Hypothalamus (tissue), 51 donors: ENCODE results near the gene GINM1.

ENCODE experiments used
- DNase-seq, 51 donors: peaks; one replicate each; lab custom pipeline; 2025; lab: John Stamatoyannopoulos, UW

The GINM1 gene

DNA sequence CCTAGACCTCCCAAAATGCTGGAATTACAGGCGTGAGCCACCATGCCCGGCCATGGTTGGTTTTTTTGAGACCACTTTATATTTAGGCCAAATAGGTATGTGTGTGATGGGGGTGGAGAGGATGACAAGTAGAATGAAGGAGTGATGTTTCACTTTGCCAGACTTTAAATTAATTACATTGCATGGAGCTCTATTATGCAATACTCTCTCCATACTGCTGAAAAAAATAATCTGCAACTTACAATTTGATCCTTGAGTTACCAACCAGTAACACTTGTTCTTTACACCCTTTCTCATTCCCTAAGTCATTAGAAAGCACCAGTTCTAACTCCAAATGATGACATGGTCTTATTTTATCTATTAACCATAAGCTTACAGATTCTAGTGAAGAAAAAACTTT is 26.8 kb downstream of the GINM1 start:
- DNase-seq = no peak

DNA sequence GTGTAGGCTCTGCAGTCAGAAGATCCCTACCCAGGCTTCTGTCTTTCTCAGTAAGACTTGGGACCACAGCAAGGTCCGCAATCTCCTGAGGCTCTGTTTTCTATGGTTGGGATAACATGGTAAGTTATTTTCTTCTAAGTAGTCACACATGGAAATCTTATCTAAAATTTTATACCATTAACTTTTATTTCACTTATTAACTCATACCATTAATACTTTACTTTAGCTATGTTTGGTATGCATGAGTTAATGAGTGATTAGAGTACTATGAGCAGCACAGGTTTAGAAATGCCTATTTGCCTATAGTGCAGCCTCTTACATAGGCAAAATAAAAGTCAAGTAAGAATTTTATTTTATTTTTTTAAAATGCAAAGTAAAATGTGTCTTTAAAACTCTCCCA is 27.2 kb downstream of the GINM1 start:
- no peak for DNase-seq

DNA sequence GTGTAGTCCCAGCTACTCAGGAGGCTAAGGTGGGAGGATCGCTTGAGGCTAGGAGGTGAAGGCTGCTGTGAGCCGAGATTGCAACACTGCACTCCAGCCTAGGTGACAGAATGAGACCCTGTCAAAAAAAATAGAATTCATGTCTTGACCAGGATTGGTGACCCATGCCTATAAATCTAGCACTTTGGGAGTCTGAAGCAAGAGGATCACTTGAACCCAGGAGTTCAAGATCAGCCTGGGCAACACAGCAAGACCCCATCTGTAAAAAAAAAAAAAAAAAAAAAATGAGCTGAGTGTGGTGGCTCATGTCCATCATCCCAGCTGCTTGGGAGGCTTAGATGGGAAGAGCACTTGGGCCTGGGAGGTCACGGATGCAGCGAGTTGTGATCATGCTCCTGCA is 34.3 kb downstream of the GINM1 start:
- no peak for DNase-seq

DNA sequence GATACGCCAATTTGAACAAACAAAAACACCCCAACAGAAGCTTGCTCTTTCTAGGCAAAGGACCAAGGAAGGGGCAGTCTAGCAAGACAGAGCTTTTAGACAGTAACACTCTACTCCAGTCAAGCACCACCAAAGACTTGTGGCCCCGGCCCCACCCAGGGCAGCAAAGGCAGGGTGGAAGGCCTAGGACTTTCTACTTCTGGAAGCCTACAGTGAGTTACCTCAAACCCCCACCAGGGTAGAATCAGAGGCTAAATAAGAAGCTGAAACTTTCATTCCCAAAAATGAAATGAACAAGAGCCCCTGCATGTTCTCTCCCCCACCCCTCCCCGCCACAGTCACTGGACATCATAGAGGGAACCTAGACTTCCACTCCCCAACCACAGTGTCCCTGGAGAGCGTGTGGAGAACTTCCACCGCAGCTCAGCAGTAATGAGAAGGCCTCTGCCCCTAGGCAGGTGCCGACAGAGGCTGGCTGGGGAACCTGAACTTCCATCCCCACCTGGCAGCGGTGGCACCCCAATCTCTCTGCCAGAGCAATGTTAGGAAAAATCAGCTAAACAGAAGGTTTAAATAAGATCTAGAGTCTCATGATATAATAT is 42.3 kb downstream of the GINM1 start:
- DNase-seq = no peak

DNA sequence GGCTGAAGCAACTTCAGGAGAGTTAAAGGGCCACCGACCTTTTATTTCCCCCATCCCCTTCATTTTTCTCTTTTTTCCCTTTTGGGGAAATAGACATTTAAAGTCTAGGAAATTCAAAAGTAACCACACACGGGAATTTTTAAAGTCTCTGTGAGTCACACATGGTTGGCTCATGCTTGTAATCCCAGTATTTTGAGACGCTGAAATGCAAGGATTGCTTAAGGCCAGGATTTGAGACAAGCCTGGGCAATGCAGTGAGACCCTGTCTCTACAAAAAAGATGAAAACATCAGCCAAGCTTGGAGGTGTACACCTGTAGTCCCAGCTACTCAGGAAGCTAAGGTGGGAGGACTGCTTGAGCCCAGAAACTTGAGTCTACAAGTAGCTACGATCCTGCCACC is 48.2 kb downstream of the GINM1 start:
- DNase-seq = no peak

DNA sequence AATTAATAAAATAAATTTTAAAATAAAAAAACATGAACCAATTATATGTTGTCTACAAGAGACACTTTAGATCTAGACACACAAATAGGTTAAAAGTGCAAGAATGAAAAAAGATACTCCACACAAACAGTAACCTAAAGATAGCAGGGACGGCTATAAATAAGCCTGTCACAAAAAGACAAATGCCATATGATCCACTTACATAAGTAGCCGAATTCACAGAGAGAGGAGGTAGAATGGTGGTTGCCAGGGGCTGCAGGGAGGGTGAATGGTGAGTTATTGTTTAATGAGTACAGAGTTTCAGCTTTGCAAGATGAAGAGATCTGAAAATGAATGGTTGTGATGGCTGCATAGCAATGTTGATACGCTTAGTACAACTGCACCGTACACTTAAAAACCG is 49.6 kb downstream of the GINM1 start:
- no peak for DNase-seq

DNA sequence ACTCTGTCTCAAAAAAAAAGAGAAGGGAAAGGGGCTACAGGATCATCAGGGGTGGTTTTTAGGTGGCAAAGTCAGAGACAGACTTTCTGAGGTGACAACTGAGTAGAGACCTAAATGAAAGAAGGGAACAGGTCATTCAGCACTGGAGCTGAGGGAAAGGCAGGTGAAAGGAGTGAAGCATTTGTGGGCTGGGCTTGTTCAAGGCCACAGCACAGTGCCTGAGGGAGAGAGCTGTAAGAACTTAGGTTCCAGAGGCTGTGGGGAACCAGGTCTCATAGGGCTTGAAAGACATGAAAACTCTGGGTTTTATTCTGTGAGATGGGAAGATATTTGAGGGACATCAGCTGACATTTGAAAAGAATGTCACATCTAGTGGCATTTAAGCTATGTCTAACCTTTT is 61.5 kb downstream of the GINM1 start:
- DNase-seq = no peak

DNA sequence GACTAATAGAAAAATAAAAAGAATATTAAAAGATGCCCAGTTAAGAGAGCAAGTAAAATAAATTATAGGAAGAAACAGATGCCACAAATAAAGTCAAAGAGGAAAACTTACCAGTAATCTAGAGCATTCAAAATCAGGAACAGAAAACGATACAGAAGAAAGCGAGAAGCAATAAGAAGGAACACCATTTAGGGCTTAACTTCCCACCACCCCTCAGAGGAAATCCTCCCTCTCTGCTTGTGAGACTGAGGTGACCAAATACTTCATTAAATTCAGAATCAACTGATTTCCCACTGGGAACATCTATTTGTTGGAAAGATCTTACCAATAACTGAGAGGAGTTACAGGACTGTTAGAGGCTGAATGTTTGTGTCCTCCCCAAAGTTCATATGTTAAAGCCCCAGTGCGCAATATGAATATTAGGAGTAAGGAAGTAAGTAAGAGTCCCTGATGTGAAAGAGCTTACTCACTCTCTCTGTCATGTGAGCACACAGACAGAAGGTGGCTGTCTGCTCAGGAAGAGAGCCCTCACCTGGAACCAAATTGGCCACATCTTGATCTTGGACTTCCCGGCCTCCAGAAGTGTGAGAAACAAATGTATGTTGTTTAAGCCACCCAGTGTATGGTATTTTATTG is 62.8 kb downstream of the GINM1 start:
- DNase-seq = no peak

DNA sequence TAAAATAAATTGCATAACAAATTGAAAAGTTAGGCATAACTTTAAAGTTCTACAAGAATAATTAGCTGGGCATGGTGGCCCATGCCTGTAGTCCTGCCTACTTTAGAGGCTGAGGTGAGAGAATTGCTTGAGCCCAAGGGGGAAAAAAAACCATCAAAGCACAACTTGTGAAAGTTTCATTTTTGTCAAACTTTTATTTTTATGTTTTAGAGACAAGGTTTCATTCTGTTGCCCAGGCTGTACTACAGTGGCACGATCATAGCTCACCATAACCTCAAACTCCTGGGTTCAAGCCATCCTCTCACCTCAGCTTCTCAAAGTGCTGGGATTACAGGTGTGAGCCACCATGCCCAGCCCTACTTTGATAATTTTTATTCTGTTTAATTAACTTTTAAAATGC is 68.1 kb downstream of the GINM1 start:
- DNase-seq = no peak

DNA sequence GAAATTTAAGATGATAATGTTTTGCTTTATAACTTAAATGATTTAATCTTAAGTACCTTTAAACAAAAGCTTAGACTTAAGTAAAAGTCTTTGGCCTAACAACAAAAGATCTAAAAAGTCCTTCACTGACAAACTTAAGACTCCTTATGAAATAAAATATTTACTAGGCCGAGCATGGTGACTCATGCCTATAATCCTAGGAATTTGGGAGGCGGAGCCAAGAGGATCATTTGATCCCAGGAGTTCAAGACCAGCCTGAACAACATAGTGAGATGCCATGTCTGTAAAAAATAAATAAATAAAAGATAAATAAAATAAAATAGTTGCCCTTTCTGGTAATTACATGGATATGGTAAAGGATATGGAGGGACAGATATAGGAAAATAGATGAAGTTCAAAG is 69.9 kb downstream of the GINM1 start:
- no peak for DNase-seq
